Muscle layer of duodenum (tissue), 2 donors: Measurements from ENCODE around the gene SKAP2.

Experiments
- H3K27ac ChIP-seq: one replicate; pipeline ENCODE4 v1.7.0; 2013; ENCODE audit warnings: mild to moderate bottlenecking, low read length
- H3K27me3 ChIP-seq: one replicate; pipeline ENCODE4 v1.7.0; 2013; ENCODE audit warnings: low read depth, mild to moderate bottlenecking, control low read depth, low read length
- H3K36me3 ChIP-seq, 2 donors: one replicate each; pipeline ENCODE4 v1.7.0; 2013; ENCODE audit warnings: low read length in 2 of 2, control low read depth in 1 of 2, mild to moderate bottlenecking in 1 of 2; ENCODE audit not compliant: insufficient read depth in 2 of 2, control insufficient read depth in 1 of 2
- H3K4me1 ChIP-seq, 2 donors: one replicate each; pipeline ENCODE4 v1.7.0; 2013; ENCODE audit warnings: low read length in 2 of 2, mild to moderate bottlenecking in 2 of 2, control low read depth in 1 of 2, moderate library complexity in 1 of 2; ENCODE audit not compliant: insufficient read depth in 2 of 2, control insufficient read depth in 1 of 2
- H3K4me3 ChIP-seq, 2 donors: one replicate each; pipeline ENCODE4 v1.7.0; 2013; ENCODE audit warnings: low read length in 2 of 2, low read depth in 1 of 2, mild to moderate bottlenecking in 1 of 2
- H3K9me3 ChIP-seq, 2 donors: one replicate each; pipeline ENCODE4 v1.7.0; 2013; ENCODE audit warnings: low read length in 2 of 2, control low read depth in 1 of 2, mild to moderate bottlenecking in 1 of 2; ENCODE audit not compliant: control insufficient read depth in 1 of 2
- donor health status: healthy.

Gene SKAP2

GRCh38 chr7:26691886-26692285 lies 172.5 kb downstream of the SKAP2 start:
- H3K9me3 ChIP-seq, result no peaks in the 10 kb centered on the region
- H3K36me3 ChIP-seq, result no peaks in the 10 kb centered on the region
- no peaks in the 10 kb centered on the region for H3K27me3 ChIP-seq
- peaks cover 14 to 17% of the 10 kb centered on the region in 2 donors for H3K4me1 ChIP-seq
- H3K4me3 ChIP-seq, result no peak overlapping the region
- H3K27ac ChIP-seq, result no peak overlapping the region

DNA sequence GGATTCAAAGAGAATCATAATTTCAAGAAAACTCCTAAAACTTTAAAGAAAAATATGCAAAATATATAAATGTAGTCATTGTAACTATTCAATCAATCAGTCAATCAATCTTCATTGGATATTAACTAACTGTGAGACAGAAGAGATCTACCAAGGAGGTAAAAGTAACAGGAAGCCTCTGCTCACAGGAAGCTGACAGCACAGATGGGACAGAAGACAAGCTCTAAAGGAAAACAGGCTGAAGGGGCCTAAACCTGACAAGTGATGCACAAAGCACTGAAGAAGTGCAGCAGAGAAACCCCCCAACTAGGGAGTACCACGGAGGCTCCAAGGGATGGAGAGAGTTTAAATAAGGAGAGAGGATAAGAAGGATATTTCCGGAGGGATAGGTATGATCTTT lies 173.0 kb downstream of the SKAP2 start:
- H3K27ac ChIP-seq, result no peak overlapping the region

GRCh38 chr7:26690135-26690805 lies 174.1 kb downstream of the SKAP2 start:
- H3K36me3 ChIP-seq, result no peaks in the 10 kb centered on the region
- no peak overlapping the region for H3K27ac ChIP-seq
- no peaks in the 10 kb centered on the region for H3K9me3 ChIP-seq
- peaks cover 22 to 28% of the 10 kb centered on the region in 2 donors for H3K4me1 ChIP-seq
- no peak overlapping the region for H3K4me3 ChIP-seq
- no peaks in the 10 kb centered on the region for H3K27me3 ChIP-seq

More for the DNA sequence above, 173.0 kb downstream of the SKAP2 start:
- Histone ChIP-seq H3K9me3 (no peaks in the 10 kb centered on the region), H3K27me3 (no peaks in the 10 kb centered on the region), H3K4me1 (peaks cover 17 to 19% of the 10 kb centered on the region in 2 donors), H3K4me3 (no peak overlapping the region), H3K36me3 (no peaks in the 10 kb centered on the region)

GRCh38 chr7:26688936-26689506 lies 175.4 kb downstream of the SKAP2 start:
- H3K36me3 ChIP-seq, result no peaks in the 10 kb centered on the region
- H3K4me1 ChIP-seq, result peaks cover 22 to 34% of the 10 kb centered on the region in 2 donors
- H3K4me3 ChIP-seq, result no peak overlapping the region
- H3K27ac ChIP-seq, result no peak overlapping the region
- no peaks in the 10 kb centered on the region for H3K27me3 ChIP-seq
- H3K9me3 ChIP-seq, result no peaks in the 10 kb centered on the region

DNA sequence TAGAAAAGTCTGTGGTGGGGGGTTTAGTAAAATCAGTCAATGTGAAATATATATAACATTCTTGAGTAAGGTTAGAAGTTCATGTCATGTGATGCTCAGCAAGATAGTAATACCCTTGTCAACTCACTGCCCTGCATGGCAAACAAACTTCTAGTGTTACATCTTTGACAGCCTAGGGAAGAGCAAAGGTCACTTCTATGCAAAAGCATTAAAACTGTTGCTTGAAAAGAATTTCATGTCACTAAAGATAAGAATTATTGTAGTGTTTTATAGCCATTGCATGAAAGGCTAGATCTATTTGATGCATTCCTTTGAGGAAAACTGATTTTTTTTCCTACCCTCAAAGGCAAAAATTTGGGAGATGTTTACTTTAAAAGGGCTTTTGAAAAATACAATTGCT lies 176.0 kb downstream of the SKAP2 start:
- Histone ChIP-seq H3K4me1 (peaks cover 22 to 38% of the 10 kb centered on the region in 2 donors), H3K9me3 (no peaks in the 10 kb centered on the region), H3K27me3 (no peaks in the 10 kb centered on the region), H3K4me3 (no peak overlapping the region), H3K27ac (no peak overlapping the region), H3K36me3 (no peaks in the 10 kb centered on the region)

DNA sequence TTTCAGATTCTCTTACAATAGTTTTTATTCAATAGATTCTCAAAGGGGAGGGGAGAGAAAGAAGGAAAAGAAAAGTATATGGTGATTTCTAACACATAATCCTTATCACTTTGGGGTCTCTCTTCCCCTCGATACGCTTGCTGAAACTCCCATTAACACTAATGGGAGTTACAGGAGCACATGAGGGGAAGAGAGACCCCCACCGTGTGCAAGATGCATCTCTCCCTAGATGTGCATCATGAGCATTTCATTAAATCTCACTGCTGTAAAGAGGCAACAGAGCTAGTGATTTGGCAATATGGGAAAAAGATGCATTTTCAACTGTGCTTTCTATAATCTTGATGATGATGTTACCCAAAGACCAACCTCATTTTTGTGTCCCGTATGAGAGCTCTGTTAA lies 177.4 kb downstream of the SKAP2 start:
- Histone ChIP-seq H3K27ac (peak overlapping the region; percentile 14), H3K9me3 (no peaks in the 10 kb centered on the region), H3K4me3 (no peak overlapping the region)

DNA sequence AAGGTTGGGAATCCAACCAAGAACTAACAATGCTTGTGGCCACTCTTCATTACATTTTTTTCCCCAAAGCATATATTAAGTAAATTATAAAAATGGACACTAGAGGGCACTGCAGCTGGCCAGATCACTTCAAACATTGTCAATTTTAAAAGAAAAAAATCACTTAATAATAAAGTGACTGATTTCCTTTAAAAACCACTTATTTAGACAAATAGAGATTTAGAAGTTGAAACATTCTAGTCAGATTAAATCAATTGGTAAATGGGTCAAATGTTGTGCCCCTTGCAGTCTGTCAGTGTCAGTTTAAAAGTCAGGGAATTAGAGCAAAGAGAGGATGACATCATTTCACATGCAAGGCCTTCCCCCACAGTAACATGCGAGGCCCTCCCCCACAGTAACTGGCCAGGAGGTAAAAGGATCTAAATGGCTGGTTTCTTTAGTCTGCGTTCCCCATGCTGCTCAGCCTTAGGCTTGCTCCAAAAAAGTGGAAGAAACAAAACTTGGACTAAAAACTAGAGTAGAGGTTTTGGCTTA lies 177.9 kb downstream of the SKAP2 start:
- peak overlapping the region; percentile 14 for H3K27ac ChIP-seq
- H3K9me3 ChIP-seq, result no peaks in the 10 kb centered on the region
- no peak overlapping the region for H3K4me3 ChIP-seq
- no peaks in the 10 kb centered on the region for H3K36me3 ChIP-seq
- H3K4me1 ChIP-seq, result peaks cover 22 to 38% of the 10 kb centered on the region in 2 donors
- H3K27me3 ChIP-seq, result no peaks in the 10 kb centered on the region

More for the DNA sequence above, 177.4 kb downstream of the SKAP2 start:
- Histone ChIP-seq H3K4me1 (peaks cover 22 to 38% of the 10 kb centered on the region in 2 donors), H3K36me3 (no peaks in the 10 kb centered on the region), H3K27me3 (no peaks in the 10 kb centered on the region)

- Histone ChIP-seq H3K4me1 (peaks cover 22 to 33% of the 10 kb centered on the region in 2 donors), H3K9me3 (no peaks in the 10 kb centered on the region), H3K36me3 (no peaks in the 10 kb centered on the region), H3K27ac (no peak overlapping the region), H3K27me3 (no peaks in the 10 kb centered on the region), H3K4me3 (no peak overlapping the region)
These were observed 178.8 kb downstream of the SKAP2 start for GRCh38 chr7:26685606-26686005.

GRCh38 chr7:26684447-26684846 lies 179.9 kb downstream of the SKAP2 start:
- Histone ChIP-seq H3K36me3 (no peaks in the 10 kb centered on the region), H3K27ac (no peak overlapping the region), H3K4me1 (peaks cover 15 to 30% of the 10 kb centered on the region in 2 donors), H3K4me3 (no peak overlapping the region), H3K9me3 (no peaks in the 10 kb centered on the region), H3K27me3 (no peaks in the 10 kb centered on the region)

GRCh38 chr7:26683277-26683676 lies 181.1 kb downstream of the SKAP2 start:
- Histone ChIP-seq H3K27me3 (no peaks in the 10 kb centered on the region), H3K4me3 (no peak overlapping the region), H3K36me3 (no peaks in the 10 kb centered on the region), H3K9me3 (no peaks in the 10 kb centered on the region), H3K4me1 (peaks cover 5 to 27% of the 10 kb centered on the region in 2 donors), H3K27ac (no peak overlapping the region)

DNA sequence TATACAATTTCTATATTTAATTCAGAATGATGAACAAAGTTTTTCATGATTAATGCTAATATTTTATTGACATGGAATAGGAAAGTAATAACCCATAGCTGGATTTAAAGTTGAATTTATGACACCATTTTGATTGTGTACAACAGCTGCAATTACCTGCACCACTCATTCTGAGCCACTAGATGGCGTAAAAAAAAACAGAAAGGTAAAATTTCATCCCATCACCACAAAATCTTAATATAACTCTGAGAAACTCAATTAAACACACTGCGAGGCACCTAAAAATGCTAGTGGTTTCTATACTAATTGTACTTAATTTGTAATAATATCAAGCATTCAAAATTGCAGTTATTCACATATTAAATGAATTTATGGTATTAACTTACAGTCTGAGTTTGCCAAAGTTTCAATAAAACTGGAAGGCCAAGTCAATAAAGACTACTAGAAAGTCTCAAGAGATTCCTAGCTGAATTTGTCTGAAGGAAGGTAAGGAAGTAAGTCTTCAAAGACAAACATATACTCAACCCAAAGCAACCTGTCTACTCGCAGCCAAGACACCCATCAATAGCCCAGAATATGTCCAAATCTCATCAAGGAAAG lies 182.5 kb downstream of the SKAP2 start:
- Histone ChIP-seq H3K4me1 (peaks cover 5 to 25% of the 10 kb centered on the region in 2 donors), H3K36me3 (no peaks in the 10 kb centered on the region), H3K27me3 (no peaks in the 10 kb centered on the region), H3K9me3 (no peaks in the 10 kb centered on the region), H3K27ac (no peak overlapping the region), H3K4me3 (no peak overlapping the region)
